GM18867 (cell line): ENCODE data around the gene RRP15.

Source experiments
- ATAC-seq: cut with Tn5 transposase; IDR thresholded peaks from one replicate; pipeline ENCODE4 v1.9.1; 2021; ENCODE audit warnings: mild to moderate bottlenecking, moderate library complexity; ENCODE audit not compliant: unreplicated experiment

Gene RRP15

DNA sequence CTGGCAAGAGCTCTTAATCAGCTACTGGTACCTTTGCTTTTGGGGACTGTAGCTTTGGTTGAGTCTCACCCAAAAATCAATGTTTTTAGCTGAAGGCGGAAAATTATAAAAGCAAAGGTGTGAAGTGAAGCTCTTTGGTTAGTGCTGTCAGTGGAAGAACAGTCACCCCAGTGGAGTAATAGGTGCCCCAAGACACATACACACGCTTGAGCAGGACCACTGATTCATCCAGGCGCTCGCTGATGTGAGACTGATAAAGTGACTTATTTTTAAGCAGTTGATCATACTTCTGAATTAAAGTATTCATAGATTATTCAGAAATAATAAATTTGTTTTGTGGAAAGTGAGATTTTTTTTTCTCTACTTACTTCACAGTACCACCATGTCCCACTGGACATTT, 97.2 kb downstream of the RRP15 start:
- ATAC-seq = no peak

GRCh38 chr1:218383051-218383450, 98.0 kb downstream of the RRP15 start:
- no peak for ATAC-seq

- ATAC-seq = no peak
These were observed 98.6 kb downstream of the RRP15 start for GRCh38 chr1:218383681-218384080.

DNA sequence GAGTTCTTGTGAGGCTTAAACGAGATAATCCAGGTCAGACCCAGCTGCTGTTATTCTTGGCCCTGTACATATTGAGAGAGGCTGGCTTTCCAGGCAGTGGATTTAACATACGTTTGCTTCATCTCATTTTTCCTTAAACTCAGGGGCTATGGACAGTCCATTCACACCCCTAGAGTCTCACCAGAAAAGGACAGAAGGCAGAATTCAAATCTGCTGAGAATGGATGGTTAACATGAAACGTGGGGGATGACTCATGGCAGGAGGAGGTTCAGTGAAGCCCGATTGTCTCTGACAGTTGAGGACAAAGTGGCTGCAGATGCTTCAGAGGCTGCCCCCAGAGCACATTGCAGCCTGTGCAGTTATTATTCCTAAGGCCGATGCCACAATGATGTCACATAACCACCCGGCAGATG, 99.5 kb downstream of the RRP15 start:
- ATAC-seq = no peak
